AG04450 (cell line): ENCODE results near the gene SNAPIN. TPM values are rescaled to one million over a fixed set of nuclear protein-coding genes. Genes with fewer than 3 reads are reported as not detected.

Experiments used
- CTCF ChIA-PET: fragments of 300-600, 350-600 bp; formaldehyde crosslinking; extraction: SDS; loops from one replicate; lab custom pipeline; 2022; ENCODE audit warnings: antibody characterized with exemption, inconsistent platforms; lab: Charles Lee
- POLR2A ChIA-PET: fragments of 350-600 bp; formaldehyde crosslinking; extraction: SDS; loops from one replicate; lab custom pipeline; 2021; ENCODE audit warnings: antibody characterized with exemption, inconsistent platforms; lab: Yijun Ruan, JAX
- DNase-seq: peaks from one replicate; pipeline ENCODE4 v3.0.0-alpha.2; 2011; ENCODE audit warnings: low read depth, low spot score
- H3K27ac ChIP-seq: one replicate; pipeline ENCODE4 v1.5.1; 2012; ENCODE audit warnings: low read depth, low read length, control low read depth
- H3K27me3 ChIP-seq: one replicate; pipeline ENCODE4 v1.6.0; 2012; ENCODE audit warnings: low read length; ENCODE audit not compliant: control insufficient read depth, insufficient read depth
- H3K4me3 ChIP-seq: 2 replicates; pipeline ENCODE4 v1.5.1; 2011; ENCODE audit warnings: mild to moderate bottlenecking, low read depth, low read length, control low read depth
- H3K9me3 ChIP-seq: 2 replicates; pipeline ENCODE4 v1.5.1; 2012; ENCODE audit warnings: low read length; ENCODE audit not compliant: control insufficient read depth, insufficient read depth
- CTCF ChIP-seq: IDR thresholded peaks from 2 replicates; pipeline ENCODE4 v1.5.1; 2011; ENCODE audit warnings: low read depth, low read length, control low read depth, inconsistent platforms
- polyA plus RNA-seq: library from polyadenylated mRNA; depleted of rRNA; stranded (reverse); fragments of >200 nt; gene quantifications from 2 replicates; pipeline ENCODE4 v1.2.3, GENCODE V29; 2011

Gene SNAPIN
- polyA plus RNA-seq, 1 experiment, result 56.8 TPM

GRCh38 chr1:153677718-153678518 lies 19.4 kb downstream of the SNAPIN start:
- peak; percentile 96 for TF ChIP-seq CTCF
- DNase-seq, result no peak
- H3K27ac ChIP-seq, result no peak overlapping the region
- H3K27me3 ChIP-seq, result peaks cover 50% of the 10 kb centered on the region
- CTCF ChIA-PET, result interaction anchor here (0.6 to 2.5 kb wide), 24 partner anchors 9 to 311 kb away, joined by 3 to 50 read pairs (median 4); partner anchors contain the start of genes CHTOP and INTS3
- POLR2A ChIA-PET, result no interaction called here
- no peaks in the 10 kb centered on the region; the same call in 1 of the 2 replicates for H3K9me3 ChIP-seq
- H3K4me3 ChIP-seq, result peak overlapping the region; percentile 45

- DNase-seq, result no peak
- POLR2A ChIA-PET, result no interaction called here
- Histone ChIP-seq H3K4me3 (peak within 1 kb of the TSS; percentile 45), H3K27me3 (peaks cover 56% of the 10 kb centered on the region), H3K9me3 (no peaks in the 10 kb centered on the region; the same call in 1 of the 2 replicates), H3K27ac (no peak within 1 kb of the TSS)
- TF ChIP-seq CTCF, result no peak
- CTCF ChIA-PET, result interaction anchor here (0.6 to 2.5 kb wide), 7 partner anchors 8 to 128 kb away, joined by 4 to 50 read pairs (median 6); partner anchors contain the start of gene CHTOP
Measured at GRCh38 chr1:153678519-153679336, 20.2 kb downstream of the SNAPIN start, which contains the start of gene NPR1. TSS of gene NPR1 (plus strand) at chr1:153678688. CDS start at chr1:153679109, 421 bp downstream.

- Histone ChIP-seq H3K9me3 (no peaks in the 10 kb centered on the region; the same call in 1 of the 2 replicates), H3K27ac (no peak overlapping the region), H3K27me3 (peaks cover 57% of the 10 kb centered on the region), H3K4me3 (peak overlapping the region; percentile 45)
- DNase-seq, result no peak
- CTCF ChIA-PET, result interaction anchor here (0.7 to 1.0 kb wide), 4 partner anchors 71 to 184 kb away, joined by 3 read pairs; no protein-coding TSS in a partner anchor
- TF ChIP-seq CTCF, result 0 out of 2 replicates have a peak, but pooled peaks have one; percentile 5
- POLR2A ChIA-PET, result interaction anchor here (0.6 kb wide), 1 partner anchor 106 kb away, joined by 3 read pairs; no protein-coding TSS in a partner anchor
Measured at GRCh38 chr1:153679337-153680119, 21.0 kb downstream of the SNAPIN start.

- Histone ChIP-seq H3K27me3 (peaks cover 63% of the 10 kb centered on the region), H3K4me3 (no peak overlapping the region), H3K27ac (no peak overlapping the region), H3K9me3 (no peaks in the 10 kb centered on the region; the same call in 1 of the 2 replicates)
- DNase-seq, result no peak
- CTCF ChIA-PET, result interaction anchor here (0.7 to 1.0 kb wide), 4 partner anchors 71 to 184 kb away, joined by 3 read pairs; no protein-coding TSS in a partner anchor
- no peak for TF ChIP-seq CTCF
- POLR2A ChIA-PET, result interaction anchor here (0.6 kb wide), 1 partner anchor 105 kb away, joined by 3 read pairs; no protein-coding TSS in a partner anchor
Measured at GRCh38 chr1:153680120-153680403, 21.6 kb downstream of the SNAPIN start.
